ENCODE data around the gene BLACAT1.

The BLACAT1 gene

GRCh38 chr1:205455581-205456382 lies at the start of gene BLACAT1:
Gene BLACAT1, minus strand, starts transcription at chr1:205456045.
- DNase-seq, result no peak

- DNase-seq, result no peak
Observed at GRCh38 chr1:205505076-205505729, 49.4 kb upstream of the BLACAT1 start.

- peak; percentile 32 for DNase-seq
Observed at GRCh38 chr1:205504311-205505075, 48.6 kb upstream of the BLACAT1 start, which contains the start of gene CDK18. Gene CDK18, plus strand, starts transcription at chr1:205504669. Its CDS starts 18,499 bp downstream, at chr1:205523168.

GRCh38 chr1:205502992-205503391 lies 47.1 kb upstream of the BLACAT1 start:
- DNase-seq, result no peak

GRCh38 chr1:205502111-205502810 lies 46.4 kb upstream of the BLACAT1 start:
- no peak for DNase-seq

GRCh38 chr1:205500240-205501233 lies 44.7 kb upstream of the BLACAT1 start:
- no peak for DNase-seq

- no peak for DNase-seq
Observed at GRCh38 chr1:205499789-205500188, 43.9 kb upstream of the BLACAT1 start.

- no peak for DNase-seq
Observed at GRCh38 chr1:205497351-205497750, 41.5 kb upstream of the BLACAT1 start.

- no peak for DNase-seq
Observed at GRCh38 chr1:205496661-205497060, 40.8 kb upstream of the BLACAT1 start.

- no peak for DNase-seq
Observed at GRCh38 chr1:205495237-205495823, 39.5 kb upstream of the BLACAT1 start.

GRCh38 chr1:205494115-205494514 lies 38.3 kb upstream of the BLACAT1 start:
- DNase-seq, result no peak

GRCh38 chr1:205493241-205494085 lies 37.6 kb upstream of the BLACAT1 start:
- no peak for DNase-seq

GRCh38 chr1:205492774-205493173 lies 36.9 kb upstream of the BLACAT1 start:
- DNase-seq, result no peak

GRCh38 chr1:205492201-205492667 lies 36.4 kb upstream of the BLACAT1 start:
- no peak for DNase-seq

- DNase-seq, result no peak
Observed at GRCh38 chr1:205491794-205492193, 35.9 kb upstream of the BLACAT1 start.

- DNase-seq, result peak; percentile 58
Observed at GRCh38 chr1:205488074-205488723, 32.4 kb upstream of the BLACAT1 start.

- no peak for DNase-seq
Observed at GRCh38 chr1:205486258-205486657, 30.4 kb upstream of the BLACAT1 start.

- peak; percentile 80 for DNase-seq
Observed at GRCh38 chr1:205484985-205485967, 29.4 kb upstream of the BLACAT1 start.

All from CD4-positive, alpha-beta T cell treated with Interleukin-17A for 1 hour (primary cell).